Limb (tissue), 2 donors: Measurements from ENCODE around the gene WDR89.
"Not testable (repeated sequence)": the region's sequence is repeated elsewhere in the genome, so short reads cannot be mapped to it uniquely, and the experiment has no call there.

Source experiments
- DNase-seq, 2 donors: peaks; one replicate each; pipeline ENCODE4 v3.0.0-alpha.2; 2016; ENCODE audit errors: extremely low spot score in 2 of 2

The WDR89 gene, protein sequence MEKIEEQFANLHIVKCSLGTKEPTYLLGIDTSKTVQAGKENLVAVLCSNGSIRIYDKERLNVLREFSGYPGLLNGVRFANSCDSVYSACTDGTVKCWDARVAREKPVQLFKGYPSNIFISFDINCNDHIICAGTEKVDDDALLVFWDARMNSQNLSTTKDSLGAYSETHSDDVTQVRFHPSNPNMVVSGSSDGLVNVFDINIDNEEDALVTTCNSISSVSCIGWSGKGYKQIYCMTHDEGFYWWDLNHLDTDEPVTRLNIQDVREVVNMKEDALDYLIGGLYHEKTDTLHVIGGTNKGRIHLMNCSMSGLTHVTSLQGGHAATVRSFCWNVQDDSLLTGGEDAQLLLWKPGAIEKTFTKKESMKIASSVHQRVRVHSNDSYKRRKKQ

DNA sequence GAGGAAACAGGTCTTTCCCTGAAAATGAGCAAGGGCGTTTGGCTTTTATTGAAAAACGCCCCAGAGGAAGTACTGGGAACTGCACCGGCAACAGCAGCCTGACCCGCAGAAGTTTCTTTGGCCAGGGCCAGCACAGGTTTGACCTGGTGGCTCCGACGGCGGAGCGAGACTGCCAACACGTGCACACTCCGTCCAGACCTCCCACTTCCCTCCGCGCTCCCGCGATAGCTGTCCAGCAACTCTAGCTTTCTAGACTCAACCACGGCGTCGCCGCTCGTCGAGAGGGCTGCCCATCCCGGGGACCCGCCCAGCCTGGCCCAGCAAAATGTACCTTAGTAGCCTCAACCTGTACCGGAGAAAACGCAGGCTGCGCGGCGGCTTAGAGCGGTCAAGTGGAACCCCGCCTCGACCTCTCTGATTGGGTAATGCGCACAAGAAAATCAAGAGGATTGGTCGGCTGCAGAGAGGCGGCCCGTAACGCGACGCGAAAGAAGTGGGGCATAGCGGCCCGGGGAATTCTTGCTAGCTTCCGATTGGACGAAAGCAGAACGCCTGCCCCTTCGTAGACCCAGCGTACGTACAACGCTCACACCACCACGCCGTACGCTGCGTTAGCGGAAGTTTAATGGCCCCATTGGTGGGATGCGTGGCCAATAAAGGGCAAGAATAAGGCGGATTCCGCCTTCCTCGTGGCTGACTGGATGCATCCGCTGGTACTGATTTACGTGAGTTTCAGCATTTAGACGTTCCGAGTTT lies at the start of gene WDR89:
TSS of gene WDR89 (minus strand) at position 399 of the 756 bp plus-strand sequence. CDS start 41,929 bp downstream, outside the sequence.
- peak; percentile 96 to 99 for DNase-seq

DNA sequence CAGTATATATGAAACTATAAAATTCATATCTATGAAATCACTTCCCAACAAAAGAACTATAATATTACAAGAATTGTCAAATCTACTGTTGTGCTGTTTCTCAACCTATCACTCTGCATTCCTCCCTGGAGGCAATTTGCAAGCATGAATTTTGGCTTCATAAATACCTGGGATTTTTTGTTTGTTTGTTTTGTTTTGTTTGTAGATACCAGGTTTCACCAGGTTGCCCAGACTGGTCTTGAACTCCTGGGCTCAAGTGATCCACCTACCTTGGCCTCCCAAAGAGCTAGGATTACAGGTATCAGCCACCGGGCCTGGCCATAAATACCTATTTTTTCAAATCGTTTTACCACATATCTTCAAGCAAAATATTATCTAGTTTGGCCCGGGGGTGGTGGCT lies 47.5 kb upstream of the WDR89 start:
- DNase-seq = no peak

DNA sequence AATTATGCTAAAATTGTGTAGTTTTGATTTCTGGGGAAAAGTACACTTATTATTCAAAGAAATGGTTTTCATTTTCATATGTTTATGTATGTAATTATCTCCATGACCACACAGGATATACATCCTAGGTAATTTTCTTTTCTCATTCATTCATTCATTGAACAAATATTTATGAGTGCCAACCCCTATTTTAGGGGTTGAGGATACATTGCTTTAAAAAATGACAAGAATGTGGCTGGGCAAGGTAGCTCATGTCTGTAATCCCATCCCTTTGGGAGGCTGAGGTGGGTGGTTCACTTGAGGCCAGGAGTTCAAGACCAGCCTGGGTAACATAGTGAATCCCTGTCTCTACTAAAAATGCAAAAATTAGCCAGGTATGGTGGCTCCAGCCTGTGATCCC lies 45.3 kb upstream of the WDR89 start:
- no peak for DNase-seq

DNA sequence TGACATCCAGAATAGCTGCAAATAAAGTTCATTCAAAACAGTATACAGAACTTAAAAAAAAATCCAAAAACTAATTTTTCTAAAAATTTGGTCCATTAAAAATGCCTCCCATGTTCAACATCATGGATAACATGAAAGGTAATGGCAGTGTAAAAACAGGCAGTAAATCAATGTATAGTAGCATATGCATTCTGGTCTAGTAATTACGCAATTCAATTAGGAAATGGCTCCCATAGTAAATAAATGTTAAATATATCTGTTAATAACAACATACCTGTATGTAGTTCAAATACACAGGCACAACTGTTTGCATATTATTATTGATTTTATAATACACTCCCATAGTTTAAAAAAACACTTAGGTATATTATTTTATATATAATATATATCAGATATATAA lies 43.7 kb upstream of the WDR89 start:
- no peak for DNase-seq

DNA sequence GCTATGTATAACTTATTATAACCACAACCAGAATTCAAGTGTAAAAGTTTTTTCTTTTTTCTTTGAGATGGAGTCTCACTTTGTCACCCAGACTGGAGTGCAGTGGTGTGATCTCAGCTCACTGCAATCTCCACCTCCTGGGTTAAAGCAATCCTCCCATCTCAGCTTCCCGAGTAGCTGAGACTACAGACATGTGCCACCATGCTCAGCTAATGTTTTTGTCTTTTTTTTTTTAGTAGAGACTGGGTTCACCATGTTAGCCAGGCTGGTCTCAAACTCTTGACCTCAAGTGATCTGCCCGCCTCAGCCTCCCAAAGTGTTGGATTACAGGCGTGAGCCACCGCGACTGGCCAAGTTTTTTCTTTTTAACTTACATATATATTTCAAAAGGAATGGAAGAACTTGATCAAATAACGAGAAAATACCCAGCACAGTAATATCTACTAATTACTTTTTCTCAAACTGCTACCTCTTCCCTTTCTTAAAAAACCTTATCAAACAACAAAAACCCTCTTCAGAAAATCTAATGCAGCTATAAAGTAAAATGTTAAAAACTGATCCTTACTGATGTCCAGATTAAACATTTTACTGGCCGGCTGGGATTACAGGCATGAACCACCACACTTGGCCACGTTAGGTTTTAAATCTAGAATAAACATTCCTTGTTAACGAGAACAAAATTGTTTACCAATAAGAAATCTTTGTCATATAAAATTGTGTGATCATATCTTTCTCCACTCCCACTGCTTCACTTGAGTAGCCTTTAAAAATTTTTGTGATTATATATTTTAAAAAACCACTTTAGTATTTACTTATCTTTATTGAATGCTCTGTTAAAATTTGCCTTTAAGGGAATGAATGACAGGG lies 41.3 kb upstream of the WDR89 start:
- DNase-seq = no peak

DNA sequence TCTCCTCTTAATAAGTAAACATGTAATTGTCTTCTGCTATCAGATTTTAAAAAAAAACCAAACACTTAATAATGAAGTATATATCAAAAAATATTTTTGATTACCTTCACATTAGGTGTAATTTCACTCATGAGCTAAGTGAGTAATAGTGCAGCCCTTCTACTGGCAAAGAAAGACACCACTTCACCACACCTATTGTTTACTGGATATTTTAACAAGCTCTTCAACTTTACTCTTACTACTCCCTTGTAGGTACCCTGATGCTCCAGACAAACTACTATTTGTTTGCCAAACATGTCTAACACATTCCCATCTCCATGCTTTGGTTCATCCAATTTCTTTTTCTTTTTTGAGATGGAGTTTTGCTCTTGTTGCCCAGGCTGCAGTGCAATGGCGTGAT lies 36.9 kb upstream of the WDR89 start:
- DNase-seq = no peak

DNA sequence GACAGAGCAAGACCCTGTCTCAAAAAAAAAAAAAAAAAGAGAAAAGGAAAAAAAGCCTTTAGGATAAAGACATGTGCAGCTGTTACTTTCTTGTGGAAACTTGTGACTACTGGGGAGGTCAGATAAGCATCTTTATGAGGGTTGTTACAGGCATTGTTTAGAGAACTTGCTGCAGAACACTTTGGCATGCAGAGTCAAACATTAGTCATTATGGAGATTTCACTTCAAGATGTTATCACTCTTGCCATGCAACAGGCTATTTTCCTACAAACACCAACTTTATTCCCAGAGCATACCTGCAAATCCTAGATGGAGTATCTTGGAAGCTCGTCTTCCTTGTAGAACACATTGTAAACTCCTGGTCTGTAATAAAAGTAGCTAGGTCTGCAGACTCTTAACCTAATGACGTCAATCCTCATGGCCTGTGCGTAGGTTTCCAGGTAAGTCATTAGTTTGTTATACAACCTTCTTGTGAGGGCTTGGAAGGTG lies 36.3 kb upstream of the WDR89 start:
- DNase-seq = no peak

DNA sequence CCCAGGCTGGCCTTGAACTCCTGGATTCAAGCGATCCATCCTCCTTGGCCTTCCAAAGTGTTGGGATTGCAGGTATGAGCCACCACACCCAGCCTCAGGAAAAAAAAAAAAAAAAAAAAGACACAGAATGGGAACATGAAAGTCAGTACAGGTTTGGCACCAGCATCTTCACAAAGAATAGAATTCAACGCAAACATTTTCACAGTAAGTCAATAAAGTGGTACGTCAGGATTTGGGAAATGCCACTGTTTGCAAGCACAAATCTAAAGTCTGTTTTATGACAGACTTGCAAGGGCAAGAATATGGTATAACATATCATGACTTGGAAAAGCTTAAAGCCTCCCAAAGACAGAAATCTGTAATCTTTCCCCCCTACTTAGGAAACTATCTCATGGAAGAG lies 34.9 kb upstream of the WDR89 start:
- no peak for DNase-seq

DNA sequence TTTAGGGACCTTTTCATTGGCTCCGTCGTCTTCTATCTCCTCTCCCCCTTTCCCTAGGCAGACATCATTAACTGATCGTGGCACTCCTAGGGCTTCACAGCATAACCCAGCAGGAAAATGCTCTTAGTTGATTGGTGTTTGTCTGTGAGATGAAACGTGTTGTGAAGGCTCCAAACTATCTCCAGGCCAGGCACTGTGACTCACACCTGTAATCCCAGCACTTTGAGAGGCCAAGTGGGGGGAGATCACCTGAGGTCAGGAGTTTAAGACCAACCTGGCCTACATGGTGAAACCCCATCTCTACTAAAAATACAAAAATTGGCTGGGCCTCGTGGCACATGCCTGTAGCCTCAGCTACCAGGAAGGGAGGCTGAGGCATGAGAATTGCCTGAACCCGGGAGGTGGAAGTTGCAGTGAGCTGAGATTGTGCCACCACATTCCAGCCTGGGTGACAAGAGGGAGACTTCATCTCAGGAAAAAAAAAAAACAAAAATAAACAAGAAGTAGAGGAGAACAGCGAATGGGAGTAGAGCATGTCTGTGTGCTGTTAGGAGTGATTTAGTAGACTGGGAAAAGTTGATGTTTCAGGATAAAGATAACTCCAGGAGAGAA lies 32.3 kb upstream of the WDR89 start:
- no peak for DNase-seq

DNA sequence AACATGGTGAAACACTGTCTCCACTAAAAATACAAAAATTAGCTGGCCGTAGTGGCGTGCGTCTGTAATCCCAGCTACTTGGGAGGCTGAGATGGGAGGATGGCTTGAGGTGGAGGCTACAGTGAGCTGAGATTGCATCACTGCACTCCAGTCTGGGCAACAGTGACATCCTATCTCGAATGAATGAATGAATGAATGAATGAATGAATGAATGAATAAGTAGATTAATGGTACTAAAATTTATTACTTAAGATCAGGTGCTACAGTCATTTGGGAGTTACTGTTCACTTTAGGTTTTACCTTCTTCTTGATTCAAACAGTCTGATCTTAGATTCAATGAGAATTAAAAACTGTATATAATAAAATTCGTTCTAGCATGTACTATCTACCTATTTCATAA lies 31.6 kb upstream of the WDR89 start:
- no peak for DNase-seq

DNA sequence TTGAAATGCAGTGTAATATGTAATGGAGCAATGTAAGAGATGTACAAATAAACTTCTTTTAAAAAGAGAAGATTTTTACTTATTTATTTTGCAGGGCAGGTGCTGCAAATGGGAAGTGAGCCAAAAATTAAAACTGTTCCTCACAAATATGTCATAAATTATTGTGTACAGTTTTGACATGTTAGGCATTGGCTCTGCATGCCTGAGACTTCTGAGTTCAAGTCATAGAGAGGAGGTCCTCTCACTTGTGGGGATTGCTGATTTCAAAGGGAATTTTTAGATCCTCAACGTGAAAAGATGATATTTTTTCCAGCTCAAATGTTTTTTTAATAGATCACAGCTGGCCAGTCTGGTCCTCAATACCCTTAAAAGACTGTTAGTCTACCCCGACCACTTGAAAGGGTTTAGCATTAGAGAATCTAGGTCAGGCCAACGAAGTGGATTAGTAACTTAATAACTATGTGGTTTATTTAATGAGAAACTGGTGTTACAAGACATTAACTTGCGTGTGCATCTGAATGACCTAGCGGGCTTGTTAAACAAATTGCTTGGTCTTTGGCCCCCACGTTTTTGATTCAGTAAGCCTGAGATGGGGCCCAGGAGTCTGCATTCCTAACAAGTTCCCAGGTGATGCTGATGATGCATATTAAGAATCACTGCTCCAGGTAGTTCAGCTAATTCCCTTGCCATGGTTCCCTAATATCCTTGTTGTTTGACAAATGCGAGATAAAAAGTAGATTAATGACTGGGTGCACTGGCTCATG lies 30.9 kb upstream of the WDR89 start:
- peak in 1 of 2 donors; percentile 4 for DNase-seq

DNA sequence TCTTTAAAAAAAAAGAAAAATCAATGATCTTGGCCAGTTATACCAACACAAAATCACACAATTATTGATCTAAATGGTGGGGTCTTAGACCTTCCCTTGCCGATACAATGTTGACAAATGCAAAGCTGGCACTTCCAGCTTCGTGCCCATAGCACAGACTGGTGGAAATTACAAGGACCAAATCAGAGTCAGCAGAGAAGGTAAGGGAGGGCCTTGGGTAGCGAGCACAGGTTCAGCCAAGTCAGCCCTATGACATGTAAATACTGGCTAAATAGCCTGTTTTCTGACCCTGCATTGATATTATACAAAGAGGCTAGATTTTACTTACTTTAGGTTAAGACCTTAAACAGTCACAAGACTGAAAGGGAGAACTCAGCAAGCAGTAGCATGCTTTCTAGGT lies 30.3 kb upstream of the WDR89 start:
- DNase-seq = no peak

DNA sequence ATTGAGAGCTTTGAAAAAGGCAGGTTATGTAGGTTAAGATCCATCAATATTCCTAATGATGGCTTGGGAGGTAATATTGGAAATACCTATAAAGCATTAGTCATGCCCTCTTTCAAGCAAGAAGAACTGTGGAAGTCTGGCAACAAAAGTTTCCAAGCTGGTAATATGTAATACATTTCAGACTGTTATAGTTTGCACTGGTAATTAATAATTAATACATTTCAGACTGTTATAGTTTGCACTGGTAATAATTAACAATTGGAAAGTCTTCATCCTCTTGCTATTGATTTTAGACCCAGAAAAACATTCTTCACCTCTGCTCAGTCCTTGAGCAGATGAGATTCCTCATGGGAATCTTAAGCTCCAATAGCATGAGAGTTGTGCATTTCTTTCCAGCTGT lies 29.0 kb upstream of the WDR89 start:
- no peak for DNase-seq

DNA sequence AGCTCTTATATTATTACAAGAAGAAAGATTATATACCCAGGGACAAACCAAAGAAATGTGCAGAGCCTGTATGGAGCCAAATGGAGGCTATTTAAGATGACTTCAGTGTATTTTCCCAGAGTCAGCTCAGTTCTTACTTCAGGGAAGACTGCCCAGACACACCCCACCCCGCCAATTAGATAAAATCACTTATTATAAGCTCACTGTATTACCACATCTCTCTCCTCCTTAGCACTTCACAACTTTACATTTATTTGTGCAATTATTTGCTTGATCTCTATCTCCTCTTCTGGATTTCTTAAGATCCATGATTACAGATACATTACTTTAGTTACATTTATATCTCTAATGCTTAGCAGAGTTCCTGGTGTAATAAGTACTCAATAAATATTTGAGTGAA lies 24.7 kb upstream of the WDR89 start:
- DNase-seq = no peak

DNA sequence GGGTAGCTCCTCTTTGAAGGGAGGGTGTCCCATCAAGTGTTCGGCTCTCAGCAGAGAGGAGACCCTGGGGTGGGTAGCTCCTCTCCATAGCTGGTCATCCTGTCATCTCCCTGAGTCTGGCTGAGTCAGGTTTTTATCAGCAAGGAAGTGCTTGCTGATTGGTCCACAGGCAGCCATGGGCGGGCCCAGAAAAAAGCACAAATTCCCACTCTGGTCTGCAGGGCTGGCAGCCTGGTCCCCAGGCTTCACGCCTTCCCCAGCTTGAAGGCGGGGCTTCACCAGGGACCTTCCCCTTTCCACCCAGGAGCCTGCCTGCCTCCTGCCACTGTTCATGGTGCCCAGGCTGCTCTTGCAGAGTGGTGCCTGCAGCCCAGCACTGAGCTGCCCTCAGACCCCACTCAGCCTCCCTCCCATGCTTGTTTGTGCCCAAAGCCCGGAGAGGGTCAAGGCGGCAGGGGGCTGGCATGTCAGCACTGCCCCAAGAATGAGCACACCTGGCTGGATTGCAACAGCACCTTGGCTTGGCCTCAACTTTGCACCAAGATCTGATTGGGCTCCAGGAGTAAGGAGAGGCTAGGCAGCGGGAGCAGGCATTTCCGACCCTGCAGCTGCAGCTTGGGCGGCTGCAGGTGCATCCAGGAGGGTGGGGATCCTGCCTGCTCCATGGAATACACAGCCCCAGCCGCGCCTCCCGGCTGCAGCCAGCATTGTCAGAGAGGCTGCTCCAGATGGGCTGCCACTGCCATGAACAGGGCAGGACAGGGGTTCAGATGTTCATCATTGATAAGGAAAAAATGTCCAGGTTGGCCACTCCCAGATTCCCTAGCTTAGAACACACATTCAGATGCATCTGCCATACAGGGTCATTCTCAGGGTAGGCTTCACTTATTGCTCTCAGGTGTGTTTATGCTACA lies 22.0 kb upstream of the WDR89 start:
- no peak for DNase-seq

DNA sequence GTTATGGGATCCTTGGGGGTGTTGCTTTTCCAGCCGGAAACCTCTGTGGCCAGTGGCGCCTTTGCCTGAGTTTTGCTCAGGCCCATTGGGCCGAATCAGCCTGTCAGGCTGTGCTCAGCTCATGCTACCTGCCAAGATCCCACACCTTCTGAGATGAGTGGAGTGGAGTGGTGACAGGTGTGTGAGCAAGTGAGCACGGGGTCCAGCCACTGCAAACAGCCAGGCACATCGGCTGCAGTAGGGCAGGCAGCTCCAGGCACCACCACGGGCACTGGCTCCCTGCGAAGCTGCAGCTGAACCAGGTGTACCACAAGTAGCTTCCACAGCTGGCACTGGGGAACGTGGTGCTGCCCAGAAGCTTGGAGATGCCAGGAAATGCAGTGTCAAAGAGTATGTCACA lies 21.1 kb upstream of the WDR89 start:
- no peak for DNase-seq

DNA sequence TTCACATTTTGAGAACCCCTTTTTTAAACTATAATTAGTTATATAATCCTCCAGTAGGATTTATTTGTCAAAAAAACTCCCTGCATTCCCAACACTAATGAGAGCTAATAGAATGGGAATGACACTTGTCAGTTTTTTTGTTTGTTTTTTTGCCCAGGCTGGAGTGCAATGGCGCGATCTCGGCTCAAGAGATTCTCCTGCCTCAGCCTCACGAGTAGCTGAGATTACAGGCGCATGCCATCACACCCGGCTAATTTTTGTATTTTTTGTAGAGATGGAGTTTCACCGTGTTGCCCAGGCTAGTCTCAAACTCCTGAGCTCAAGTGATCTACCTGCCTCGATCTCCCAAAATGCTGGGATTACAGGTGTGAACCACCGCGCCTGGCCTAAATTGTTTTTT lies 20.2 kb upstream of the WDR89 start:
- not testable (repeated sequence) for DNase-seq

DNA sequence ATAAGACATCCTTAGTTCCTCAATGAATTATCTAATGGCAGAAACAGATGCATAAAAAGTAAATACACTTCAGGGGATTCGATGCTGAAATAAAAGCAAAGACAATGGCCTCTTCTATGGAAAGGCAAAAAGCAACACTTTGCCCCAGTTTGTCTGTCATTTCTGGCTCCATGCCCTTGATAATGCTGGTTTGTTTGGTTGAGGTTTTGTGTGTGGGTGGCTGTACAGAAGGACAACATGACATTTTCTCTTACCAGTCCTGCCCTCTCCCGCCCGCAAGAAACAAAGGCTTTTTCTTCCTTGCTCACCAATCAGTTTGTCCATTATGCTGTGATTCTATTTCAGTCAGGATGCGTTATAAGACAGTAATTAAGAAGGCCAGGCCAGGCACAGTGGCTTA lies 18.1 kb upstream of the WDR89 start:
- no peak for DNase-seq

DNA sequence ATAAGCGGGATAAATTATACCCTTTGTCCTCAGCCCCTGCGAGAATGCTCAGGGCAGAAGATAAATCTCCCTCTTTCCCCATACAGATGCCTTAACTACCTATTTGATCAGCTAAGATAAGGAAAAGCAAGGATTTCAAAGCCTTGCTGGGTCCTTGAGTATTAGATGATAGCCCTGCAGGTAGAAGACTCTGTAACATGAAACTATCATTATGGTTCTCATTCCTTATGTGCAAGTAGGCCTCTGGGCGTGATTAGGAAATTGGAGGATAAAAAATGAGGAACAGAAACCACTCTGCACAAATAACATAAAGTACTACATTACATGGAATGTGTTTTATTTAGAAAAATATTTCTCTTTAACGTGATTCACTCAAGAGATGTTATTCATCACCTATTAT lies 14.5 kb upstream of the WDR89 start:
- DNase-seq = no peak

DNA sequence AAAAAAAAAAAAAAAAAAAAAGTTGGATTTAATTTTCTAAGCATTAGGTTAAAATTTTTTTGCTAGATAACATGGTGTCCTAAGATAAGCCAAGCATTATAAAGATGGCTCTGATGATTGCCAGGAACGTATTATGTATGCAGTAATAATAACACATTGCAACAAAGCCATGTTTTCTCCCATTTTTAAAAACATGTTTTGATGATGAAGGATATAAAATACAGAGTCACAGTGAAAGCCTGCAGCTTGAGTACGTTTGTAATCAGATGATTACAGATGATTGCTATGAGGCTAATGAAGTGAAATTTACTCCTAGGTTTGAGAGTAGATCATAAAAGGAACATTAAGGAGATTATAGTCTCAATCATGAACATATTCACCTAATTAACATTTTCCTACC lies 13.3 kb upstream of the WDR89 start:
- no peak for DNase-seq
